Measurements from ENCODE around the gene APEH.

- TF ChIP-seq, protein P1, sequence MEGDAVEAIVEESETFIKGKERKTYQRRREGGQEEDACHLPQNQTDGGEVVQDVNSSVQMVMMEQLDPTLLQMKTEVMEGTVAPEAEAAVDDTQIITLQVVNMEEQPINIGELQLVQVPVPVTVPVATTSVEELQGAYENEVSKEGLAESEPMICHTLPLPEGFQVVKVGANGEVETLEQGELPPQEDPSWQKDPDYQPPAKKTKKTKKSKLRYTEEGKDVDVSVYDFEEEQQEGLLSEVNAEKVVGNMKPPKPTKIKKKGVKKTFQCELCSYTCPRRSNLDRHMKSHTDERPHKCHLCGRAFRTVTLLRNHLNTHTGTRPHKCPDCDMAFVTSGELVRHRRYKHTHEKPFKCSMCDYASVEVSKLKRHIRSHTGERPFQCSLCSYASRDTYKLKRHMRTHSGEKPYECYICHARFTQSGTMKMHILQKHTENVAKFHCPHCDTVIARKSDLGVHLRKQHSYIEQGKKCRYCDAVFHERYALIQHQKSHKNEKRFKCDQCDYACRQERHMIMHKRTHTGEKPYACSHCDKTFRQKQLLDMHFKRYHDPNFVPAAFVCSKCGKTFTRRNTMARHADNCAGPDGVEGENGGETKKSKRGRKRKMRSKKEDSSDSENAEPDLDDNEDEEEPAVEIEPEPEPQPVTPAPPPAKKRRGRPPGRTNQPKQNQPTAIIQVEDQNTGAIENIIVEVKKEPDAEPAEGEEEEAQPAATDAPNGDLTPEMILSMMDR (conservative IDR thresholded peaks at IDR 0.05; ENCODE audit: low read length), result peak; percentile 34; the same call in 1 of the 2 replicates
- TF ChIP-seq EZH2phosphoT487 (IDR thresholded peaks at IDR 0.05; ENCODE audit: borderline replicate concordance), result no peak
Measured at GRCh38 chr3:49689046-49689907, 15.1 kb downstream of the APEH start, which contains the start of the genes MST1 and RNF123.
